Endothelial cell of umbilical vein (primary cell): ENCODE results near the gene PADI6. TPM values are rescaled to one million over a fixed set of nuclear protein-coding genes. Genes with fewer than 3 reads are reported as not detected.

Source experiments
- BruUV-seq: library from RNA; stranded (reverse); fragments of 400-500 nt; replicated peaks from 2 replicates; lab custom pipeline; 2021; lab: Mats Ljungman, UMichigan
- CTCF ChIA-PET: fragments of 300-600, 350-600 bp; sonication (Branson Sonifier 250); formaldehyde crosslinking; loops from one replicate; lab custom pipeline; 2021; ENCODE audit warnings: antibody characterized with exemption, inconsistent platforms; lab: Charles Lee
- POLR2A ChIA-PET: fragments of 300-600, 350-600 bp; sonication (Branson Sonifier 250); formaldehyde crosslinking; loops from one replicate; lab custom pipeline; 2021; ENCODE audit warnings: antibody characterized with exemption, inconsistent platforms; lab: Charles Lee
- DNase-seq: peaks from one replicate; pipeline ENCODE4 v3.0.0-alpha.2; 2011; ENCODE audit warnings: low read depth, low spot score
- FAIRE-seq: peaks from 2 replicates; lab custom pipeline; 2011; peaks lifted over from hg19 to GRCh38; lab: Jason Lieb, UNC
- H2AFZ ChIP-seq: 2 replicates; pipeline ENCODE4 v1.6.0; 2012; ENCODE audit warnings: low read depth, low read length, control low read depth, inconsistent platforms
- H3K27ac ChIP-seq: 2 replicates; pipeline ENCODE4 v1.5.1; 2011; ENCODE audit warnings: low read depth, mild to moderate bottlenecking, control low read depth, low read length, moderate library complexity; ENCODE audit not compliant: insufficient read depth
- H3K27me3 ChIP-seq, 2 experiments: 2 replicates each; pipeline versions ENCODE4 v1.6.0 to v1.6.1; 2011; ENCODE audit warnings: low read length in 2 of 2, mixed read lengths in 1 of 2; ENCODE audit not compliant: control insufficient read depth in 2 of 2, insufficient read depth in 2 of 2
- H3K36me3 ChIP-seq, 2 experiments: 2 replicates in 1 of 2; 3 replicates in 1 of 2; pipeline ENCODE4 v1.5.1; 2011; ENCODE audit warnings: low read length in 2 of 2, mild to moderate bottlenecking in 1 of 2, moderate library complexity in 1 of 2; ENCODE audit not compliant: control insufficient read depth in 2 of 2, insufficient read depth in 2 of 2; ENCODE audit errors: extremely low read depth in 1 of 2
- H3K4me1 ChIP-seq: 3 replicates; pipeline ENCODE4 v1.5.1; 2011; ENCODE audit warnings: mild to moderate bottlenecking, low read length; ENCODE audit not compliant: control insufficient read depth, insufficient read depth; ENCODE audit errors: extremely low read depth
- H3K4me2 ChIP-seq: 2 replicates; pipeline ENCODE4 v1.6.1; 2011; ENCODE audit warnings: low read length, control low read depth, mixed read lengths; ENCODE audit not compliant: insufficient read depth
- H3K4me3 ChIP-seq, 3 experiments: fragments of 200-600 bp in 1 of 3; sonication (generic), shearing (Covaris generic) in 1 of 3; replicated peaks in 1 of 3; 2 replicates each; pipeline ENCODE4 v1.5.1; 2011 to 2016; ENCODE audit warnings: control low read depth in 3 of 3, low read length in 3 of 3, mild to moderate bottlenecking in 2 of 3, inconsistent platforms in 1 of 3, low read depth in 1 of 3, moderate library complexity in 1 of 3; ENCODE audit not compliant: insufficient read depth in 1 of 3
- H3K79me2 ChIP-seq: 2 replicates; pipeline ENCODE4 v1.6.0; 2012; ENCODE audit warnings: low read length, inconsistent platforms; ENCODE audit not compliant: control insufficient read depth, insufficient read depth
- H3K9ac ChIP-seq: replicated peaks from 2 replicates; pipeline ENCODE3; 2011; ENCODE audit warnings: low read length, control low read depth; ENCODE audit not compliant: insufficient read depth; ENCODE audit errors: extremely low read depth
- H3K9me1 ChIP-seq: replicated peaks from 3 replicates; pipeline ENCODE4 v1.6.0; 2011; ENCODE audit warnings: mild to moderate bottlenecking, low read length; ENCODE audit not compliant: control insufficient read depth, insufficient read depth; ENCODE audit errors: extremely low read depth
- H3K9me3 ChIP-seq: replicated peaks from 2 replicates; pipeline ENCODE4 v1.5.1; 2012; ENCODE audit warnings: low read length, inconsistent platforms; ENCODE audit not compliant: control insufficient read depth, insufficient read depth
- H4K20me1 ChIP-seq: replicated peaks from 2 replicates; pipeline ENCODE3; 2011; ENCODE audit warnings: mild to moderate bottlenecking, low read length; ENCODE audit not compliant: control insufficient read depth, insufficient read depth; ENCODE audit errors: extremely low read depth
- CTCF ChIP-seq, 2 donors: IDR thresholded peaks; 1 replicate in 1 of 2; 2 replicates in 1 of 2; pipeline ENCODE4 v1.5.1; 2011; ENCODE audit warnings: low read length in 2 of 2, mild to moderate bottlenecking in 2 of 2, moderate library complexity in 2 of 2, control low read depth in 1 of 2, inconsistent platforms in 1 of 2, low read depth in 1 of 2; ENCODE audit not compliant: insufficient read depth in 1 of 2; ENCODE audit errors: extremely low read depth in 1 of 2
- EZH2 ChIP-seq: IDR thresholded peaks from 2 replicates; pipeline ENCODE4 v1.6.1; 2012; ENCODE audit warnings: borderline replicate concordance, low read depth, mild to moderate bottlenecking, moderate library complexity, low read length, inconsistent platforms; ENCODE audit not compliant: severe bottlenecking
- FOS ChIP-seq: IDR thresholded peaks from 2 replicates; pipeline ENCODE4 v1.6.1; 2011; ENCODE audit warnings: mild to moderate bottlenecking, low read length, moderate library complexity, borderline replicate concordance; ENCODE audit not compliant: insufficient read depth
- GATA2 ChIP-seq: IDR thresholded peaks from 2 replicates; pipeline ENCODE4 v1.7.0; 2011; ENCODE audit warnings: low read depth, mild to moderate bottlenecking, moderate library complexity, mixed read lengths, low read length; ENCODE audit not compliant: insufficient read length, insufficient read depth
- JUN ChIP-seq: IDR thresholded peaks from 2 replicates; pipeline ENCODE4 v1.6.1; 2011; ENCODE audit warnings: borderline replicate concordance, low read depth; ENCODE audit not compliant: insufficient read length, insufficient read depth
- MAX ChIP-seq: IDR thresholded peaks from 2 replicates; pipeline ENCODE4 v1.6.1; 2011; ENCODE audit not compliant: insufficient read depth, insufficient read length
- MYC ChIP-seq: IDR thresholded peaks from one replicate; pipeline ENCODE4 v1.6.1; 2011; ENCODE audit warnings: mild to moderate bottlenecking, low read depth, low read length
- POLR2A ChIP-seq: IDR thresholded peaks from 2 replicates; pipeline ENCODE4 v1.6.1; 2012; ENCODE audit warnings: low read depth, mild to moderate bottlenecking, control low read depth, low read length
- POLR2AphosphoS5 ChIP-seq: IDR thresholded peaks from 2 replicates; pipeline ENCODE4 v1.6.1; 2012; ENCODE audit warnings: low read depth, mild to moderate bottlenecking, control low read depth, low read length, moderate library complexity; ENCODE audit not compliant: insufficient read depth
- dilution Hi-C: fragments of 300-500 bp; cut with MboI; formaldehyde crosslinking; loops from one replicate; pipeline ENCODE4 v1.15.0; 2019; ENCODE audit warnings: low sequenced_read_pairs; ENCODE audit not compliant: extremely low pct_ligation_motif_present
- intact Hi-C: fragments of 100-400 bp; cut with micrococcal nuclease; formaldehyde crosslinking; loops from one replicate; pipeline ENCODE4 v1.10.0; 2022
- polyA plus RNA-seq, 4 experiments: library from polyadenylated mRNA; depleted of rRNA in 3 of 4; stranded (reverse) in 3 of 4; unstranded in 1 of 4; fragments of >200 nt; gene quantifications; 2 replicates each; pipeline versions ENCODE4 v1.2.1 to v1.2.3, GENCODE V29; 2011 to 2012; ENCODE audit warnings: missing spikeins in 1 of 4
- total RNA-seq: library from RNA; stranded (reverse); gene quantifications from 2 replicates; pipeline ENCODE4 v1.2.3, GENCODE V29; 2021

PADI6 gene
- total and polyA plus RNA-seq, 2 donors (not counting 3 experiments of a cell fraction or from before 2014, with no cell fraction given) = not detected

GRCh38 chr1:17351598-17352324, 20.2 kb upstream of the PADI6 start:
- TF ChIP-seq MAX = no peak
- TF ChIP-seq CTCF (IDR thresholded peaks at IDR 0.05; ENCODE audit: extremely low read depth in 1 of 2, insufficient read depth in 1 of 2, low read depth in 1 of 2, low read length in 2 of 2) = no peak
- no peak for TF ChIP-seq POLR2A
- no peak for TF ChIP-seq GATA2
- no peak for TF ChIP-seq JUN
- no peak for TF ChIP-seq POLR2AphosphoS5
- no peak for TF ChIP-seq EZH2
- no peak for TF ChIP-seq MYC
- no peak for TF ChIP-seq FOS
- FAIRE-seq (no peak), DNase-seq (no peak)
- ChIA-PET POLR2A (no interaction called here), CTCF (no interaction called here)
- H3K4me1 ChIP-seq = no peaks in the 10 kb centered on the region
- intact Hi-C loops (no loop called here), dilution Hi-C loops (no loop called here)
- H3K9ac ChIP-seq = no peak overlapping the region
- no peaks in the 10 kb centered on the region for H4K20me1 ChIP-seq
- H3K79me2 ChIP-seq = no peaks in the 10 kb centered on the region
- H3K27me3 ChIP-seq = no peaks in the 10 kb centered on the region
- H3K9me1 ChIP-seq = no peaks in the 10 kb centered on the region
- BruUV-seq = no TSS peak
- no peak overlapping the region for H3K4me3 ChIP-seq
- H3K4me2 ChIP-seq = no peak overlapping the region
- H3K27ac ChIP-seq = no peak overlapping the region
- H3K36me3 ChIP-seq = no peaks in the 10 kb centered on the region
- H2AFZ ChIP-seq = no peak overlapping the region
- no peaks in the 10 kb centered on the region for H3K9me3 ChIP-seq
